WTC11 (cell line): Measurements from ENCODE around the gene FAM13C. TPM values are rescaled to one million over a fixed set of nuclear protein-coding genes. Genes with fewer than 3 reads are reported as not detected.
A peak's percentile ranks its signal among the peaks of the same experiment; 100 is the strongest.

Experiments used
- ATAC-seq: fragments of 200-7000 bp; cut with Tn5 transposase; 2 replicates; pipeline ENCODE4 v1.10.0; 2021; ENCODE audit warnings: mild to moderate bottlenecking, moderate library complexity
- CTCF ChIA-PET: fragments of 300-600 bp; sonication (Branson Sonifier 250); formaldehyde crosslinking; loops from one replicate; lab custom pipeline; 2021; ENCODE audit warnings: antibody characterized with exemption; lab: Charles Lee
- POLR2A ChIA-PET: fragments of 350-600 bp; sonication (Branson Sonifier 250); formaldehyde crosslinking; loops from one replicate; lab custom pipeline; 2021; ENCODE audit warnings: antibody characterized with exemption; lab: Charles Lee
- DNase-seq: peaks from one replicate; pipeline ENCODE4 v3.0.0; 2021; ENCODE audit warnings: low spot score
- H3K27ac Mint-ChIP-seq: 2 replicates; pipeline ENCODE4 v1.8.0; 2021; ENCODE audit warnings: mixed read lengths
- H3K27me3 Mint-ChIP-seq: 2 replicates; pipeline ENCODE4 v1.8.0; 2021; ENCODE audit warnings: low read depth, mild to moderate bottlenecking, moderate library complexity, mixed read lengths
- H3K36me3 Mint-ChIP-seq: 2 replicates; pipeline ENCODE4 v1.8.0; 2021; ENCODE audit warnings: mixed read lengths
- H3K4me1 Mint-ChIP-seq: 2 replicates; pipeline ENCODE4 v1.8.0; 2022; ENCODE audit warnings: mixed read lengths
- H3K4me3 Mint-ChIP-seq: 2 replicates; pipeline ENCODE4 v1.8.0; 2021; ENCODE audit warnings: mild to moderate bottlenecking, moderate library complexity, mixed read lengths
- H3K9me3 Mint-ChIP-seq: 2 replicates; pipeline ENCODE4 v1.8.0; 2021; ENCODE audit warnings: mixed read lengths
- CBFB ChIP-seq: sonication (generic); formaldehyde crosslinking; IDR thresholded peaks from 2 replicates; pipeline ENCODE4 v1.8.1; 2022; ENCODE audit warnings: mild to moderate bottlenecking, low read depth, missing genetic modification reagents
- ELF4 ChIP-seq: sonication (generic); formaldehyde crosslinking; IDR thresholded peaks from 2 replicates; pipeline ENCODE4 v1.8.1; 2022; ENCODE audit warnings: low read depth, mild to moderate bottlenecking, moderate library complexity, missing genetic modification reagents
- EMX1 ChIP-seq: fragments of 250-450 bp; sonication (Bioruptor Pico); IDR thresholded peaks from 2 replicates; pipeline ENCODE4 v1.8.0; 2021; ENCODE audit warnings: mild to moderate bottlenecking
- FOXJ3 ChIP-seq: sonication (generic); formaldehyde crosslinking; IDR thresholded peaks from 2 replicates; pipeline ENCODE4 v1.9.0; 2021; ENCODE audit warnings: missing genetic modification reagents, mild to moderate bottlenecking, borderline replicate concordance
- GRHL2 ChIP-seq: fragments of 250-450 bp; sonication (Bioruptor Pico); IDR thresholded peaks from 2 replicates; pipeline ENCODE4 v1.8.0; 2022; ENCODE audit warnings: mild to moderate bottlenecking, moderate library complexity; ENCODE audit not compliant: insufficient replicate concordance, severe bottlenecking
- GTF2I ChIP-seq: fragments of 250-450 bp; sonication (Bioruptor Pico); conservative IDR thresholded peaks from 2 replicates; pipeline ENCODE4 v1.4.0; 2021; ENCODE audit warnings: mild to moderate bottlenecking
- HMGA2 ChIP-seq: fragments of 250-450 bp; sonication (Bioruptor Pico); IDR thresholded peaks from 2 replicates; pipeline ENCODE4 v1.4.0; 2021; ENCODE audit warnings: mild to moderate bottlenecking, moderate library complexity
- JAZF1 ChIP-seq: fragments of 250-450 bp; sonication (Bioruptor Pico); IDR thresholded peaks from 2 replicates; pipeline ENCODE4 v1.9.0; 2021; ENCODE audit warnings: moderate library complexity, mild to moderate bottlenecking, inconsistent platforms
- JUN ChIP-seq: sonication (generic); formaldehyde crosslinking; IDR thresholded peaks from 2 replicates; pipeline ENCODE4 v1.8.0; 2023; ENCODE audit warnings: mild to moderate bottlenecking, missing genetic modification reagents
- KAT7 ChIP-seq: sonication (generic); formaldehyde crosslinking; IDR thresholded peaks from 2 replicates; pipeline ENCODE4 v1.8.1; 2023; ENCODE audit warnings: missing genetic modification reagents, mild to moderate bottlenecking, borderline replicate concordance
- MYBL2 ChIP-seq: sonication (generic); formaldehyde crosslinking; IDR thresholded peaks from 2 replicates; pipeline ENCODE4 v1.8.1; 2023; ENCODE audit warnings: mild to moderate bottlenecking, moderate library complexity, missing genetic modification reagents
- NFATC4 ChIP-seq: fragments of 250-450 bp; sonication (Bioruptor Pico); IDR thresholded peaks from 2 replicates; pipeline ENCODE4 v1.9.0; 2021; ENCODE audit warnings: mild to moderate bottlenecking
- NFE2L1 ChIP-seq: sonication (generic); formaldehyde crosslinking; IDR thresholded peaks from 2 replicates; pipeline ENCODE4 v1.8.1; 2023; ENCODE audit warnings: missing genetic modification reagents
- NFYB ChIP-seq: sonication (generic); formaldehyde crosslinking; conservative IDR thresholded peaks from 2 replicates; pipeline ENCODE4 v1.8.0; 2022; ENCODE audit warnings: low read depth, missing genetic modification reagents
- NR1H2 ChIP-seq: sonication (generic); formaldehyde crosslinking; IDR thresholded peaks from 2 replicates; pipeline ENCODE4 v1.9.0; 2021; ENCODE audit warnings: mild to moderate bottlenecking, moderate library complexity, missing genetic modification reagents
- TCF7 ChIP-seq: sonication (generic); formaldehyde crosslinking; IDR thresholded peaks from 2 replicates; pipeline ENCODE4 v1.8.0; 2022; ENCODE audit warnings: mild to moderate bottlenecking, low read depth, missing genetic modification reagents, moderate library complexity
- TEAD4 ChIP-seq: sonication (generic); formaldehyde crosslinking; IDR thresholded peaks from 2 replicates; pipeline ENCODE4 v1.8.0; 2022; ENCODE audit warnings: mild to moderate bottlenecking, missing genetic modification reagents
- ZNF219 ChIP-seq: sonication (generic); formaldehyde crosslinking; IDR thresholded peaks from 2 replicates; pipeline ENCODE4 v1.8.0; 2023; ENCODE audit warnings: missing genetic modification reagents, mild to moderate bottlenecking, borderline replicate concordance
- ZNF423 ChIP-seq: fragments of 250-450 bp; sonication (Bioruptor Pico); IDR thresholded peaks from 2 replicates; pipeline ENCODE4 v2.1.2; 2022; ENCODE audit warnings: mild to moderate bottlenecking, moderate library complexity
- total RNA-seq: library from RNA; stranded (reverse); gene quantifications from 3 replicates; pipeline ENCODE4 v1.2.3, GENCODE V29; 2021
- TF ChIP-seq, protein P1 (sequence below): sonication (generic); formaldehyde crosslinking; IDR thresholded peaks from 2 replicates; pipeline ENCODE4 v1.8.0; 2022; ENCODE audit warnings: missing genetic modification reagents
- TF ChIP-seq, protein P2 (sequence below): sonication (generic); formaldehyde crosslinking; IDR thresholded peaks from 2 replicates; pipeline ENCODE4 v1.8.1; 2022; ENCODE audit warnings: low read depth, mild to moderate bottlenecking, moderate library complexity, missing genetic modification reagents, borderline replicate concordance
- TF ChIP-seq, protein P3 (sequence below): sonication (generic); formaldehyde crosslinking; IDR thresholded peaks from 2 replicates; pipeline ENCODE4 v1.8.1; 2023; ENCODE audit warnings: mild to moderate bottlenecking, missing genetic modification reagents
- TF ChIP-seq, protein P4 (sequence below): sonication (generic); formaldehyde crosslinking; IDR thresholded peaks from 2 replicates; pipeline ENCODE4 v1.8.1; 2022; ENCODE audit warnings: mild to moderate bottlenecking, missing genetic modification reagents, moderate library complexity, borderline replicate concordance
- TF ChIP-seq, protein P5 (sequence below): fragments of 250-450 bp; sonication (Bioruptor Pico); IDR thresholded peaks from 2 replicates; pipeline ENCODE4 v1.9.0; 2021; ENCODE audit warnings: mild to moderate bottlenecking

The FAM13C gene
- total RNA-seq, 1 experiment from 2014 or later, result 1.5 TPM

DNA sequence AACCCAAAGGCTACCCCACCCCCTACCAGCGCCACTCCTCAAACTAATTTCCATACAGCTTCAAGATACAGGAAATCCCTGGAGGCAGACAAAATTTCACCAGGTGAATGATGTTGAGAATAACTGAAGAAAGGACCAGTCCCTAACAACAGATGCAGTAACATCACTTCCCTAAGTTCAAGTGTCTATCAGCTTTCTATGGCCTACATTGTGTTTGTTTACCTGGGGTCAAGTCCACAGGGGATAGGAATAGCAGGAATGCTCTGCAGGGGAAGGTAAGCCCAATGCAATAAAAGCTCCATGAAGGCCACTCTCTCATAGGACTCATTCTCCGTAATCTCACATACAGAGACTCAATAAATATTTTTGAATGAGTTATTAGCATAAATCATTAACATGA is 26.9 kb downstream of the FAM13C start:
- H3K4me3 Mint-ChIP-seq, result no peak overlapping the region
- H3K4me1 Mint-ChIP-seq, result peaks cover 7% of the 10 kb centered on the region; the same call in 1 of the 2 replicates
- H3K27me3 Mint-ChIP-seq, result peaks cover 68% of the 10 kb centered on the region
- H3K36me3 Mint-ChIP-seq, result peaks cover 7% of the 10 kb centered on the region; the same call in 1 of the 2 replicates
- H3K9me3 Mint-ChIP-seq, result peaks cover 14% of the 10 kb centered on the region
- CTCF ChIA-PET, result no interaction called here
- H3K27ac Mint-ChIP-seq, result no peak overlapping the region
- DNase-seq (no peak), ATAC-seq (peak; percentile 34)
- TF ChIP-seq ZNF219, result no peak
- TF ChIP-seq FOXJ3 (CRISPR knock-in tag), result no peak
- no peak for TF ChIP-seq JAZF1 (CRISPR knock-in tag)
- TF ChIP-seq KAT7 (CRISPR knock-in tag), result no peak
- POLR2A ChIA-PET, result no interaction called here

DNA sequence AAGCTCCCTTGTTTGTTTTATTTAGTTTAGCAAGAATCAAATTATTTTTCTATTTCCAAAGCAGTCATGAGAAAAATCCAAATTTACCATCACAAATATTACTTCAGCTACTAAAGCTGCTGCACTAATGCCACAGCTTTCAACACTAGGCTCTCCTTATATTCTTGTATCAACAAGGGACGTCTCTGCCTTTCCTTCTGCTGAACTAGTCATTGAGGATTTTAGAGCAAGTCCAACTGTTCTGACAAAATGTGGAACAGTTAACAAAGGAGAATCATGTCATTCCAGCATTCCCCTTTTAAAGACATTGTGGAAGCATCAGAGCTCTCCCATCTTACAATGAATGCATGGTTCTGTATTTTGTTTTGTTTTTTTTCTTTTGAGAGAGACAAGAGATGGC is 28.6 kb downstream of the FAM13C start:
- H3K4me3 Mint-ChIP-seq, result no peak overlapping the region
- peaks cover 52% of the 10 kb centered on the region for H3K27me3 Mint-ChIP-seq
- peaks cover 7% of the 10 kb centered on the region; the same call in 1 of the 2 replicates for H3K4me1 Mint-ChIP-seq
- TF ChIP-seq JUN (CRISPR knock-in tag), result no peak
- TF ChIP-seq HMGA2, result no peak
- DNase-seq (no peak), ATAC-seq (no peak)
- peaks cover 6% of the 10 kb centered on the region for H3K9me3 Mint-ChIP-seq
- peaks cover 5% of the 10 kb centered on the region; the same call in 1 of the 2 replicates for H3K36me3 Mint-ChIP-seq
- POLR2A ChIA-PET, result no interaction called here
- H3K27ac Mint-ChIP-seq, result no peak overlapping the region
- CTCF ChIA-PET, result no interaction called here

DNA sequence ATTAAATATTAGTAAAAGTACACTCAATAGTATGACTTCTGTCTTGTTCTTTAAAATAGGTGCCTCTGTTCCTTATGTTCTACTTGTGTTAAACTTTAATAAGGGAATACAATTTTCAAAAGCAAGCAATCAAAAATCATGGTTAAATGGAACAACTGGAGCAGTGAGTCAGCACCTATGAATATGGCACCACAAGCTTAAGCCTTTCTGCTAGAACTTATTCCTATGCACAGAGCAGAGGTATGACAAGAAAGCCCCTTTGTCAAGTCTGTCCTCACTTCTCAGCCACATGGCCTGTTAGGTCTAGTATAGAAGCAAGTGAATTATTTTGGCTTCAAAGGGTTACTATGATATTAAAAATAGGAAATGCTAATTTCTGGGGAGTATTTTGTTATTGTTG is 29.8 kb downstream of the FAM13C start:
- peaks cover 41% of the 10 kb centered on the region for H3K27me3 Mint-ChIP-seq
- H3K9me3 Mint-ChIP-seq, result no peaks in the 10 kb centered on the region
- no peak overlapping the region for H3K27ac Mint-ChIP-seq
- H3K4me3 Mint-ChIP-seq, result no peak overlapping the region
- CTCF ChIA-PET, result no interaction called here
- H3K4me1 Mint-ChIP-seq, result peaks cover 7% of the 10 kb centered on the region; the same call in 1 of the 2 replicates
- no peaks in the 10 kb centered on the region for H3K36me3 Mint-ChIP-seq
- POLR2A ChIA-PET, result no interaction called here
- TF ChIP-seq MYBL2 (no peak), EMX1 (CRISPR knock-in tag) (no peak), ELF4 (no peak), CBFB (no peak), TEAD4 (CRISPR knock-in tag) (no peak), JAZF1 (CRISPR knock-in tag) (no peak), ZNF423 (CRISPR knock-in tag) (no peak), GTF2I (CRISPR knock-in tag) (no peak), NFE2L1 (CRISPR knock-in tag) (no peak), NR1H2 (no peak), TCF7 (CRISPR knock-in tag) (no peak), NFATC4 (CRISPR knock-in tag) (no peak), NFYB (CRISPR knock-in tag) (no peak), GRHL2 (no peak), JUN (CRISPR knock-in tag) (no peak)
- TF ChIP-seq, protein P1, sequence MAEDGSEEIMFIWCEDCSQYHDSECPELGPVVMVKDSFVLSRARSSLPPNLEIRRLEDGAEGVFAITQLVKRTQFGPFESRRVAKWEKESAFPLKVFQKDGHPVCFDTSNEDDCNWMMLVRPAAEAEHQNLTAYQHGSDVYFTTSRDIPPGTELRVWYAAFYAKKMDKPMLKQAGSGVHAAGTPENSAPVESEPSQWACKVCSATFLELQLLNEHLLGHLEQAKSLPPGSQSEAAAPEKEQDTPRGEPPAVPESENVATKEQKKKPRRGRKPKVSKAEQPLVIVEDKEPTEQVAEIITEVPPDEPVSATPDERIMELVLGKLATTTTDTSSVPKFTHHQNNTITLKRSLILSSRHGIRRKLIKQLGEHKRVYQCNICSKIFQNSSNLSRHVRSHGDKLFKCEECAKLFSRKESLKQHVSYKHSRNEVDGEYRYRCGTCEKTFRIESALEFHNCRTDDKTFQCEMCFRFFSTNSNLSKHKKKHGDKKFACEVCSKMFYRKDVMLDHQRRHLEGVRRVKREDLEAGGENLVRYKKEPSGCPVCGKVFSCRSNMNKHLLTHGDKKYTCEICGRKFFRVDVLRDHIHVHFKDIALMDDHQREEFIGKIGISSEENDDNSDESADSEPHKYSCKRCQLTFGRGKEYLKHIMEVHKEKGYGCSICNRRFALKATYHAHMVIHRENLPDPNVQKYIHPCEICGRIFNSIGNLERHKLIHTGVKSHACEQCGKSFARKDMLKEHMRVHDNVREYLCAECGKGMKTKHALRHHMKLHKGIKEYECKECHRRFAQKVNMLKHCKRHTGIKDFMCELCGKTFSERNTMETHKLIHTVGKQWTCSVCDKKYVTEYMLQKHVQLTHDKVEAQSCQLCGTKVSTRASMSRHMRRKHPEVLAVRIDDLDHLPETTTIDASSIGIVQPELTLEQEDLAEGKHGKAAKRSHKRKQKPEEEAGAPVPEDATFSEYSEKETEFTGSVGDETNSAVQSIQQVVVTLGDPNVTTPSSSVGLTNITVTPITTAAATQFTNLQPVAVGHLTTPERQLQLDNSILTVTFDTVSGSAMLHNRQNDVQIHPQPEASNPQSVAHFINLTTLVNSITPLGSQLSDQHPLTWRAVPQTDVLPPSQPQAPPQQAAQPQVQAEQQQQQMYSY (CRISPR knock-in tag), result no peak
- TF ChIP-seq, protein P2, sequence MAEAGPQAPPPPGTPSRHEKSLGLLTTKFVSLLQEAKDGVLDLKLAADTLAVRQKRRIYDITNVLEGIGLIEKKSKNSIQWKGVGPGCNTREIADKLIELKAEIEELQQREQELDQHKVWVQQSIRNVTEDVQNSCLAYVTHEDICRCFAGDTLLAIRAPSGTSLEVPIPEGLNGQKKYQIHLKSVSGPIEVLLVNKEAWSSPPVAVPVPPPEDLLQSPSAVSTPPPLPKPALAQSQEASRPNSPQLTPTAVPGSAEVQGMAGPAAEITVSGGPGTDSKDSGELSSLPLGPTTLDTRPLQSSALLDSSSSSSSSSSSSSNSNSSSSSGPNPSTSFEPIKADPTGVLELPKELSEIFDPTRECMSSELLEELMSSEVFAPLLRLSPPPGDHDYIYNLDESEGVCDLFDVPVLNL (CRISPR knock-in tag), result no peak
- TF ChIP-seq, protein P3, sequence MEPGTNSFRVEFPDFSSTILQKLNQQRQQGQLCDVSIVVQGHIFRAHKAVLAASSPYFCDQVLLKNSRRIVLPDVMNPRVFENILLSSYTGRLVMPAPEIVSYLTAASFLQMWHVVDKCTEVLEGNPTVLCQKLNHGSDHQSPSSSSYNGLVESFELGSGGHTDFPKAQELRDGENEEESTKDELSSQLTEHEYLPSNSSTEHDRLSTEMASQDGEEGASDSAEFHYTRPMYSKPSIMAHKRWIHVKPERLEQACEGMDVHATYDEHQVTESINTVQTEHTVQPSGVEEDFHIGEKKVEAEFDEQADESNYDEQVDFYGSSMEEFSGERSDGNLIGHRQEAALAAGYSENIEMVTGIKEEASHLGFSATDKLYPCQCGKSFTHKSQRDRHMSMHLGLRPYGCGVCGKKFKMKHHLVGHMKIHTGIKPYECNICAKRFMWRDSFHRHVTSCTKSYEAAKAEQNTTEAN (CRISPR knock-in tag), result no peak
- TF ChIP-seq, protein P4, sequence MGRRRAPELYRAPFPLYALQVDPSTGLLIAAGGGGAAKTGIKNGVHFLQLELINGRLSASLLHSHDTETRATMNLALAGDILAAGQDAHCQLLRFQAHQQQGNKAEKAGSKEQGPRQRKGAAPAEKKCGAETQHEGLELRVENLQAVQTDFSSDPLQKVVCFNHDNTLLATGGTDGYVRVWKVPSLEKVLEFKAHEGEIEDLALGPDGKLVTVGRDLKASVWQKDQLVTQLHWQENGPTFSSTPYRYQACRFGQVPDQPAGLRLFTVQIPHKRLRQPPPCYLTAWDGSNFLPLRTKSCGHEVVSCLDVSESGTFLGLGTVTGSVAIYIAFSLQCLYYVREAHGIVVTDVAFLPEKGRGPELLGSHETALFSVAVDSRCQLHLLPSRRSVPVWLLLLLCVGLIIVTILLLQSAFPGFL (CRISPR knock-in tag), result no peak
- TF ChIP-seq, protein P5, sequence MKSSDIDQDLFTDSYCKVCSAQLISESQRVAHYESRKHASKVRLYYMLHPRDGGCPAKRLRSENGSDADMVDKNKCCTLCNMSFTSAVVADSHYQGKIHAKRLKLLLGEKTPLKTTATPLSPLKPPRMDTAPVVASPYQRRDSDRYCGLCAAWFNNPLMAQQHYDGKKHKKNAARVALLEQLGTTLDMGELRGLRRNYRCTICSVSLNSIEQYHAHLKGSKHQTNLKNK (CRISPR knock-in tag), result no peak
- DNase-seq, result no peak
- ATAC-seq, result no peak
